GM20431 (cell line): Measurements from ENCODE around the gene IL21R.

Source experiments
- in situ Hi-C: fragments of 300-500 bp; cut with MseI, MboI; formaldehyde crosslinking; loops from one replicate; pipeline ENCODE4 v1.15.0; 2020; ENCODE audit warnings: low sequenced_read_pairs; ENCODE audit not compliant: unreplicated experiment

Gene IL21R

GRCh38 chr16:27458987-27459688 is 57.2 kb downstream of the IL21R start:
- in situ Hi-C loops, result loop anchor here (10.0 kb wide), 1 partner anchor 284 kb away; no protein-coding TSS in a partner anchor

DNA sequence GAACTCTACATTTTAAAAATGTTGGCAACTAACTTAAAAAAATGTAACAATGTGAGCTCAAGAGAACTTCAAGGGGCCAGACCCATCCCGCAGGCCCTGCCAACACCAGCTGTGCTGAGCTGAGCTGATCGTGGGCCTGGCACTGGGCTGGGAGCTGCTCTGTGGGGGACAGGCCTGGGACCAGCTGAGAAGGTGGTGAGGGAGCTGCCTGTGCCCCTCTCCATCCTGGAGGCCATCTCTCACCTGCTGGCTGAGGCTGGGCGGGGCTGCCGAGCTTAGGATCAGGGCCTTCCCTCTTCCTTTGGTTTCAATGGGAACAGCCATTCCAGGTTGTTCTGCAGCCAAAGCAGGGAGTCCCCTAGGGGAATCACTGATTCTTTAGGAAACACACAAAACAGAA is 58.2 kb downstream of the IL21R start:
- in situ Hi-C loops, result no loop called here

- in situ Hi-C loops, result no loop called here
These were observed 58.9 kb downstream of the IL21R start for GRCh38 chr16:27460663-27461482.

DNA sequence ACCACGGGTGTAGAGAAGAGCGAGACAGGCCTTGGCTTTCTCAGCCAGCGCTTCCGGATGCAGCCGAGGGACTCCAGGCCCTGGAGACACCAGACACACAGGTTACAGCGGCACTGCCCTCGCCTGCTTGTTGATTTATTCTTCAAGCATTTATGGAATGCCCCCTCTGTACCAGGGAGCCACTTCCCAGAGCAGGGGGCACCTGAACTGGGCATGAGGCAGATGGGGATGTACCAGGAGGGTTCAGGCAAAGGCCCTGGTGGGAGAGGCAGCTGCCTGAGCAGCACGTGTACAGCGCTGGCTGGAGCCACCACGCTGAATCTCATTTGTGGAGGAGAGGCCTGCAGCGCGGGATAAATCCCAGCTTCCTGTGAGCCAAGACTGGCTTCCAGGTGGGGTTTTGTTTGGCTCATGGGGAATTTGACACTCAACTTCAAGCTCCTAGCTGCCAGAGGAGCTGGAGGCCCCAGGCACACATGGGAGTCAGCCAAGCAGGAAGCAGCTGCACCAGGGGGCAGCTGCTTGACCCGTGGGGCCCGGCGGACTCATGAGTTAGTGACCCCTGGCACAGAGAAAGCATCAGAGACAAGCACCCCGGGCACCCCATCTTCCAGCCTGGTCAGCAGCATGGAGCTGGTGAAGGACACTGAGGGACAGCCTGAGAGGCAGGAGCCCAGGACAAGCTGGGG is 59.7 kb downstream of the IL21R start:
- in situ Hi-C loops, result no loop called here

DNA sequence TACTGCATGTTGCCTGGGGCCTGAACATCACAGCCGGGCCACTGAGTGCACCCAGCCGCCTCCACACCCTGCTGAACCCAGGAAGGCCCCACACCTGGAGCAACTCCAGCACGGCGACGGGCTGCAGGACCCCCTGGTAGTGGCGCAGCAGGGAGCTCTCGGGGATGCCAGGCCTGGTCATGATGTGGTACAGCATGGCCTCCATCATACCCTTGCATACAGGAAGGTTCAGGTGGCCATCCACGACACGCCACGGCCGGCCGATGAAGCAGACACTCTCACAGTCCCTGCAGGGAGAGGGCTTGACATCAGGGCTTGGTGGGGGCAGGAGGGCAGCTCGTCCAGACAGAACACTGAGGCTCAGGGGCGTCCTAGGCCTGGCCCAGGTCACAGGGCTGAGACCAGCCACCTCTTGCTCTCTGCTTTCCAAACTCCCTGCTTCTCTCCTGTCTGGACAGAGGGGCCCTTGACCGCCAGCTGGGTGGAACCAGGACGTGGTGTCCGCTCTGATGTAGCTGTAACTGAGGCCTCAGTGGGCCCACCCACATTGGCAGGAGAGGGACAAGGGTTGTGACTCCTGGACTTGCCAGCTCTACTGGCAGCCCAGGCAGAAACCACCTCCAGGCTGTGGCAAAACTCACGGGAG is 60.3 kb downstream of the IL21R start:
- in situ Hi-C loops, result no loop called here

DNA sequence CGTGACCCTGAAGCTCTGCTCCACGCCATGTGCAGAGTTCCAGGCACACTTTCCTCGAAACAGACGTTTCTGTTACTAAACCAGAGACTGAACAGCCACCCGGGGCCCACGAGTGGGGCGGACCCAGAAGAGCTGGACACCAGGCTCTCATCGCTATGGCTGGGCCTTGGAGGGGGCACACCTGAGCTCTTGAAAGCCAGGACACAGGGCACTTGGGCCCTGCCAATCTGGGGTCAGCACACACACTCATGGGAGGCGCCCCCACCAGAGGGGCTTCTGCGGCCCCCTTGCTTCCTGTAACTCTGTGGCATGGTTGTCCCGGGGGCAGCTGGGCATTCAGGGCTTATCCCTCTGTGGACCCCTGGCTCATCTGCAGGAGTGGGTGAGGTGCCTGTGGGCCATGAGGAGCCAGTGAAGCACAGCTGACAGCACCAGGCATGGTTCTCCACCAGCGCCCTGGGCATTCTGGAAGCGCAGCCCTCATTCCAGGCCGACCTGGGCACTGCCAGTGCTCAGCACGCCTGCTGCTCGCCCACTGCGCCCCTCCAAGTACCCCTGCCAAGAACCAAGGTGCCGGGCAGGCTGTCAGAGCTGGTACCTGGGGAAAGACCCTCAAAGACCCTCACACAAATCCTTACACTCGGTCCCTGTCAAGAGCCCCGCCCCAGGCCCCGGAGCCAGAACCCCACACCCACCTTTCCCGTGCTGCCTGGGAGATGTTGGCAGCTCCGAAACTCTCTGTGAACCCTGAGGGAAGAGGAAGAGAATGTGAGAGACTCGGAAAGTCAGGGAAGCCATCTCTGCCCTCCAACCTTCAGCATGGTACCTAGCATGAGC is 61.1 kb downstream of the IL21R start:
- in situ Hi-C loops, result no loop called here

DNA sequence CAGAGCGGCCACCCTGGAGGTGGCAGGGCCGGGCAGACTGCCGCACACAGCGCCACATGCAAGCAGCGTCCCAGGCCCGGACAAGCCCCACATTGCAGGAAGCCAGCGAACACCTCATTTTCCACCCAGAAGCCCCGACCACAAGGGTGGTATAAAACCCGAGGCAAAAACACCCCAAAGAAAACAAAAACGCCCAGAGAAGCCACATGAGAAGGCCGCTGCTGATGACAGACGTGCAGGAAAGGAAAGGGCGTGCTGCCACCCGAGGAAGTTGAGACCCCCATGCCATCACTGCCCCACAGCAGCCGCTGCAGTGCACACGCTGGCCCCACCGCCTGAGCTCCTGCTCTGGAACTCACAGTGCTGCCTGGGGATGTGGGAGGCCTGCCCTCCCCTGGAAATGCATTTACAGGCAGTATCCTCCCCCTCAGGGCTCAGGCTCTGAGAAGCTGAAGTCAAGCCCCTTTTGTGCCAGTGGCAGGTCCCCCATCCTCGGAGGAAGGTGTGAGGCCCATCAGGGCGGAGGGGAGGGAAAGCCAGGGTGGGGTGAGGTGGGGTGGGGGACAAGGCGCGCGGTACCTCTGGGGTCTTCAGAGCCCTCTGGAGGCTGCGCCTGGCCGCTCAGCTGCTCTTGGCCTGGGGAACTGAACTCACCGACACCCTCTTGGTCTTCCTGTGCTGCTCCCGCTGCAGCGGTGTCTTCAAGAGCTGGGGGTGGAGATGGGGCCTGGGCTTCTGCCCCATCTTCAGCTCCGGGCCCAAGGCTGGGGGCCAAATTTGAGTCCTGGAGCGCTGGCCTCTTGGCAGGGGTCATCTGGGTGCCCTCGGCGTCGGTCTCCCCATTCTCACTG is 62.0 kb downstream of the IL21R start:
- in situ Hi-C loops, result no loop called here

DNA sequence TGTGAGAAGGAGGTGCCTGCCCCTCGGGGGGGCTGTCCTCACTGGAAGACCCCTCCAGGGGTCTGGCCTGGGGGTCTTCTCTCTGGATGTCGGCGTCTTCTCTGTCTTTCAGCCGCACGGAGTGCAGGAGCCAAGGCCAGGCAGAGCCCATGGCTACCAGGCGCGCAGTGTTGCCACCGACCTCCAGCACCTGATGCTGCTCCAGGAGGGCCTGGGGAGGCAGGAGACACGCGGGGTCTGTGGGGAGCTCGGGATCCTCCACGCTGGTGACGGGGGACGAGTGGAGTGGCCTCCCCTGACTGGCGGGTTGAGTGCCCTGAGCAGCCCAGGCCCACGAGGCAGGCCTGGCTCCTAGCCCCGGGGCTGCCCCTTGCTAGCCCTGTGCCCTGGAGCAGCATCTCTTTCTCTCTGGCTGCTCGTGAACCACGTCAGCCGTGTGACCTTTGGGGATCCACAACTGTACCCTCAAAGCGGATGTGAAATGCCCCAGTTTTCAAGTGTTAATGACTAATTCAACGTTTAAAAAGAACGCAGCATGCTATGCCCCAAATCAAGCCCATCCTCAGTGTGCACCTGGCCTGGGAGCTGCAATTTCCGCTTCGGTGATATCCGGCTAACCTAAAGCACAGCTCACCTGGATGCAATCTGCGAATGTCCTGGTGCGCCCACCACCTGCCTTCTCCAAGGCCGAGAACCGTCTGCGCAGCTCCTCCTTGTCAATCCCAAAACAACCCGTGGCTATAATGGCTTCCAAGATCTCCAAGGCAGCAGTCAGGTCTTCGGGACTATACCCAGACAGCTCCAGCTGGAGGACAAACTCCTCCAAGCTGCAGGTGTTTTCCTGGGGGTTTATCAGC is 62.9 kb downstream of the IL21R start:
- in situ Hi-C loops, result no loop called here

- in situ Hi-C loops, result no loop called here
These were observed 63.5 kb downstream of the IL21R start for GRCh38 chr16:27465483-27465879.

GRCh38 chr16:27468941-27469531 is 67.1 kb downstream of the IL21R start:
- in situ Hi-C loops, result no loop called here

DNA sequence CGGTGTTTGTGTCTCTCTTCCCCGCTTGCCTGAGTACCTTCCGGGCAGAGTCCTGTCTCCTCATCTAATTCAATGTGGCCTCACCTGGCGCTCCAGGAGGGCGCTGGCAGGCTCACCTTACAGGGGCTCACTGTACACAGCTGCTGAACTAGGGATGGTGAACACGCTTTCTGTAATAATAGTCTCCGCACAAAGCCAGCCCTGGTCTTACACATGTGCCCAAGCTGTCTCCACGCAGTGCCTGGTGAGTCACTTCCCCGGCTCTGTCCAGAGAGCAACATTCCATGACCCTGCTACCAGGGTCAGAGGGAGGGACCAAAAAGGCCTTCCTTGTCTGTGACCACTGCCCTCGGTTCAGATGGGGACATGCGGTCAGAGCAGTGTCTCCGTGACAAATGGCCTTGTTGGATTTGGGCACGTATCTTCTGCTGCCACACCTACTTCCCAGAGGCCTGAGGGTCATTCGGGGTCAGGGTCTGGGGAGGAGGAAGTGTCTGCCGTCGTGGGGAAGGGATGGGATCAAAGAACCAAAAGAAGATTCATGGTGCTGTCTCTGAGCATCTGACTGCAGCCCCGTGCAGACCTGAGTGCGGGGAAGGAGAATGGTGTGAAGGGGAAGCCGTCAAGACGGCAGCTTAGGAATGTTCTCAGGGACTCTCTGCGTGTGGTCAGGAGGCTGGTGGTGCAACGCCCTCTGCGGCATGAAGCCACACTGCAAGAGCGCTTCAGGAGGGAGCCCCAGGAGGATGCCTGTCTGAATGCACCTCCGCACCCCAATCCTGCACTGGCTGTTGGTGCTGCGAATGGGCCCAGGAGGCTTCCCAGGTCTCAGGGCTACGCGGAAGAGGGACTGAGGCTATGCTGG is 68.8 kb downstream of the IL21R start:
- in situ Hi-C loops, result no loop called here

- in situ Hi-C loops, result no loop called here
These were observed 69.7 kb downstream of the IL21R start for GRCh38 chr16:27471661-27472060.

GRCh38 chr16:27472091-27473020 is 70.4 kb downstream of the IL21R start:
- in situ Hi-C loops, result no loop called here

DNA sequence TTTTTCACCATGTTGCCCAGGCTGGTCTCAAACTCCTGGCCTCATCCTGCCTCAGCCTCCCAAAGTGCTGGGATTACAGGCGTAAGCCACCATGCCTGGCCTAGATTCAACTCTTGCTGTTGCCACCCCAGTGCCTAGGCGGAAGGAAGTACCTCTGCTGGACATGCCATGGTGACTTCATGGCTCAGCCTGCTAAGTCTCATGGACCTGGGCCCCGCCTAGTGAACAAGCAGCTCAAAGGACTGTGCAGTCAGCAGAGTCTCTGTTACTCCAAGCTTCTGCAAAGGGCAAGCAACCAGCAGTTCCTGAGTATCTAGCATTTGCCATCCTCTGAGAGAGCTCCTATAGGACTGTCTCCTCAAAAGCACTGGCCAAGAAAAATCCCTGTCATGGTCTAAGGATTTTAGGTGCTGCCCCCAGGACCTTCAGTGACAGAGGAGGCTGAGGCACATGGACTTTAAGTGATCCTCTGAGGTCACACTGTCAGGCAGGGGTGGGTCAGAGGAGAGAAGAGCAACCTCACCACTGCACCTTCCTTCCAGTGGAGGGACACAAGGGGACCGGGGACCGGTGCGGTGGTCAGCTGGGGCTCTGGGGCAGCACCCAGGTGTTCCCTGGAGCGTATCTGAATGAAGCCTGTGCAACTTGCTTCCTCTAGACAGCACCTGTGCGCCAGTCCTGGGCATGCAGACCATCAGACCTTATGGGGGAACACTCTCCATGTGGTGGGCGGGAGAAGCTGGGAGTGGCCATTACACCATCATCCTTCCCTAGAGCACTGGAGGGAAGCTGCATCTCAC is 71.3 kb downstream of the IL21R start:
- in situ Hi-C loops, result no loop called here

DNA sequence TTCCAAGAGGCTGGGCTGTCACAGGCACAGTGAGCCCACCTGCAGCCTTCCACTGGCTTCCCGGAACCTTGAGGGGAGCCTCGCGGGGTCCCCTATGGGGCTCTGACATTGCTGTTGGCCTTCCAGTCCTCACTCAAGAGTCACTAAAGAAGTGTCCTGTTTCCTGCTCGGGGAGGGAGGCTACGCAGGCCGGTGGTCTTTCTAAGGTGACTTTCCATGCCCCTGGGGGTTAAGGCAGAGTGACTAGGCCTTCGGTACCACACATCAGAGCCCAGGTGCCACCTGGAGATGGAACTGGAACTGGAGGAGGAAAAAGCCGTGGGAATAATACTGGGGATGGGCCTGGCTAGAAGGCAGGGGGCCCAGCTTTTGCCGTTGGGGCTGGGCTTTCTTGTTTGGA is 72.1 kb downstream of the IL21R start:
- in situ Hi-C loops, result no loop called here
